Endodermal cell (in vitro differentiated cells): ENCODE results near the gene OMA1. TPM values are rescaled to one million over a fixed set of nuclear protein-coding genes. Genes with fewer than 3 reads are reported as not detected.

ENCODE experiments used
- DNase-seq: peaks from one replicate; pipeline ENCODE4 v3.0.0-alpha.2; 2017
- H3K27ac ChIP-seq: 2 replicates; pipeline ENCODE4 v1.5.1; 2013; ENCODE audit warnings: mild to moderate bottlenecking, low read depth, low read length, moderate library complexity
- H3K27me3 ChIP-seq: 2 replicates; pipeline ENCODE4 v1.6.1; 2013; ENCODE audit warnings: mild to moderate bottlenecking, low read length, moderate library complexity; ENCODE audit not compliant: insufficient read depth, control insufficient read depth, poor library complexity, severe bottlenecking
- H3K36me3 ChIP-seq: 2 replicates; pipeline ENCODE4 v1.7.0; 2013; ENCODE audit warnings: mild to moderate bottlenecking, low read length, moderate library complexity; ENCODE audit not compliant: control insufficient read depth, insufficient read depth
- H3K4me1 ChIP-seq: one replicate; pipeline ENCODE4 v1.7.0; 2013; ENCODE audit warnings: low read length; ENCODE audit not compliant: control insufficient read depth, insufficient read depth
- H3K4me3 ChIP-seq: 2 replicates; pipeline ENCODE4 v1.5.1; 2013; ENCODE audit warnings: mild to moderate bottlenecking, low read length, moderate library complexity
- H3K9ac ChIP-seq: 2 replicates; pipeline ENCODE4 v1.6.1; 2013; ENCODE audit warnings: mild to moderate bottlenecking, low read length, moderate library complexity; ENCODE audit not compliant: poor library complexity, severe bottlenecking; ENCODE audit errors: extremely low read depth
- H3K9me3 ChIP-seq: 2 replicates; pipeline ENCODE4 v1.6.1; 2013; ENCODE audit warnings: mild to moderate bottlenecking, low read length, moderate library complexity; ENCODE audit not compliant: control insufficient read depth
- H3K27ac Mint-ChIP-seq: 2 replicates; pipeline ENCODE4 v1.8.0; 2020; ENCODE audit warnings: mixed read lengths
- H3K27me3 Mint-ChIP-seq: 2 replicates; pipeline ENCODE4 v1.8.0; 2021; ENCODE audit warnings: mild to moderate bottlenecking, mixed read lengths; ENCODE audit not compliant: insufficient read depth
- H3K36me3 Mint-ChIP-seq: 2 replicates; pipeline ENCODE4 v1.8.0; 2020; ENCODE audit warnings: low read depth, mixed read lengths
- H3K4me1 Mint-ChIP-seq: 2 replicates; pipeline ENCODE4 v1.8.0; 2020; ENCODE audit warnings: mixed read lengths
- H3K4me3 Mint-ChIP-seq: 2 replicates; pipeline ENCODE4 v1.8.0; 2020; ENCODE audit warnings: mild to moderate bottlenecking, moderate library complexity, mixed read lengths
- H3K9me3 Mint-ChIP-seq: 2 replicates; pipeline ENCODE4 v1.8.0; 2020; ENCODE audit warnings: mild to moderate bottlenecking, mixed read lengths
- CTCF ChIP-seq: fragments of 200-600 bp; sonication (generic); conservative IDR thresholded peaks from 2 replicates; pipeline ENCODE4 v1.5.0; 2021; ENCODE audit warnings: antibody characterized with exemption, mild to moderate bottlenecking
- WGBS, 2 experiments: methylation state at CpG; one replicate each; pipeline versions ENCODE4 v1.1.5 to v1.1.7; 2013; ENCODE audit warnings: missing lambda C conversion rate in 2 of 2, mixed read lengths in 1 of 2; ENCODE audit not compliant: insufficient coverage in 1 of 2, insufficient read length in 1 of 2; 5-methylcytosine and 5-hydroxymethylcytosine counted together
- total RNA-seq, 2 donors: library from RNA; stranded (reverse); fragmentation: NEBNext Ultra II Directional in 1 of 2; extraction: Animal tissue kit (Norgen Biotek cat#: 25700) in 1 of 2; gene quantifications; 2 replicates in 1 of 2; 3 replicates in 1 of 2; pipeline ENCODE4 v1.2.1, GENCODE V29; 2021

OMA1 gene
- total RNA-seq, 2 donors from 2014 or later, result 13.0 to 18.4 TPM

DNA sequence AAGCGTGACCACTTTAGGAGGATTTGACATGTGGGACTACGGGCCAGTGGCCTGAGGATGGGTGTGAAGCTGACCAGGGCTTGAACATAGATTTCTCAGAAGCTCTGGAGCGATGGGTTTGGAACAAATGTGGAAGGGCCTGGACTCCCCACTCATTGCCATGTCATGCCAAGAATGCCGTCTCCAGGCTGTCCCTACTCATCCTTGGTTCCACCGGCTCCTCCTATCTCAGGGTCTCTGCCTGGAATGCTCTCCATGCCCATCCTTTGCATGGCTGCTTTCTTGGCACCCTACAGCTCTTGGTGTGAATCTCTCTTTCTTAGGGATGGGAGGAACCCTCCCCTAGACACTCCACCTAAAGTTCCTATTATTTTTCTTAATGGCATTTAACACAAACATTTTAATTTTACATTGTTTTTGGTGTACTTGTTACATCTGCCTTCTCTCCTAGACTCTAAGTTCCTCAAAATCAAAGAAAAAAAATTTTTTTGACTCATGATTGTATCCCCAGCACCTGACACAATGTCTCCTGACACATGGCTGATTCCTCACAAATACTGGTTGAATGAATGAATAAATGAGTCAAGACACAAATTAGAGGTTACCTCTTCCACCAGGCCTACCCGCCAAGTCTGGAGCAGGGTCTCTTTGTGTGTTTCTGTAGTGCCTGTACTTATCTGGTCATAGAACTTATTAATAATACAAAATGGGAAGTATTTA lies 114.5 kb downstream of the OMA1 start:
- Mint-ChIP-seq H3K27me3 (no peaks in the 10 kb centered on the region), H3K4me1 (peaks cover 4% of the 10 kb centered on the region), H3K27ac (no peak overlapping the region), H3K9me3 (no peaks in the 10 kb centered on the region), H3K36me3 (no peaks in the 10 kb centered on the region), H3K4me3 (no peak overlapping the region)
- H3K9ac ChIP-seq, result no peak overlapping the region
- H3K27me3 ChIP-seq, result no peaks in the 10 kb centered on the region
- no peak for TF ChIP-seq CTCF
- H3K36me3 ChIP-seq, result no peaks in the 10 kb centered on the region
- no peak overlapping the region for H3K4me3 ChIP-seq
- peaks cover under 1% of the 10 kb centered on the region for H3K4me1 ChIP-seq
- H3K27ac ChIP-seq, result peak overlapping the region; percentile 25
- no peaks in the 10 kb centered on the region for H3K9me3 ChIP-seq
- no peak for DNase-seq
- 93% methylated on average over 5 to 6 of the region's 6 CpGs for WGBS, 2 experiments

Other genes with a start within 250 kb of the OMA1 start
- gene TACSTD2, start 30.5 kb upstream of the OMA1 start, total RNA-seq, result under 1 TPM; 0.46 to 0.51 TPM
- gene MYSM1, start 153.3 kb upstream of the OMA1 start, total RNA-seq, result 100 to 1,000 TPM; 138 to 158 TPM
- 10 to 100 TPM; 15.1 to 16.3 TPM for gene JUN, start 237.3 kb upstream of the OMA1 start, total RNA-seq